H9 (cell line): ENCODE measurements around the gene RIC8A. TPM values are rescaled to one million over a fixed set of nuclear protein-coding genes. Genes with fewer than 3 reads are reported as not detected.

ENCODE experiments used
- DNase-seq: peaks from one replicate; pipeline ENCODE4 v3.0.0-alpha.2; 2017
- H2AFZ ChIP-seq: one replicate; pipeline ENCODE4 v1.6.1; 2013; ENCODE audit warnings: mild to moderate bottlenecking, low read length, control low read depth, moderate library complexity
- H2AK5ac ChIP-seq: 2 replicates; pipeline ENCODE4 v1.6.1; 2013; ENCODE audit warnings: low read length, control low read depth, mixed read lengths; ENCODE audit not compliant: insufficient read length
- H2BK120ac ChIP-seq: one replicate; pipeline ENCODE4 v1.6.1; 2013; ENCODE audit warnings: low read depth, mild to moderate bottlenecking, low read length, control low read depth, inconsistent platforms; ENCODE audit not compliant: poor library complexity, severe bottlenecking
- H2BK12ac ChIP-seq: 2 replicates; pipeline ENCODE4 v1.6.1; 2013; ENCODE audit warnings: low read length, control low read depth, mixed read lengths, low read depth; ENCODE audit not compliant: insufficient read length
- H2BK15ac ChIP-seq: 2 replicates; pipeline ENCODE4 v1.6.1; 2013; ENCODE audit warnings: low read depth, low read length, control low read depth
- H2BK20ac ChIP-seq: one replicate; pipeline ENCODE4 v1.6.1; 2013; ENCODE audit warnings: low read depth, mild to moderate bottlenecking, low read length, control low read depth, inconsistent platforms; ENCODE audit not compliant: poor library complexity, severe bottlenecking
- H2BK5ac ChIP-seq: 2 replicates; pipeline ENCODE4 v1.6.1; 2013; ENCODE audit warnings: low read length, control low read depth, mixed read lengths; ENCODE audit not compliant: insufficient read length
- H3K14ac ChIP-seq: 2 replicates; pipeline ENCODE4 v1.6.1; 2013; ENCODE audit warnings: low read length, control low read depth; ENCODE audit not compliant: insufficient read depth
- H3K18ac ChIP-seq: 2 replicates; pipeline ENCODE4 v1.6.1; 2013; ENCODE audit warnings: low read depth, mild to moderate bottlenecking, mixed read lengths, low read length, control low read depth; ENCODE audit not compliant: insufficient read length
- H3K23ac ChIP-seq: 2 replicates; pipeline ENCODE4 v1.6.1; 2013; ENCODE audit warnings: low read length, control low read depth, mixed read lengths, low read depth; ENCODE audit not compliant: insufficient read length
- H3K23me2 ChIP-seq: 2 replicates; pipeline ENCODE4 v1.6.1; 2013; ENCODE audit warnings: low read depth, mild to moderate bottlenecking, mixed read lengths, low read length, control low read depth; ENCODE audit not compliant: insufficient read length, poor library complexity, severe bottlenecking
- H3K27ac ChIP-seq: 2 replicates; pipeline ENCODE4 v1.5.1; 2013; ENCODE audit warnings: low read length, control low read depth, mixed read lengths, low read depth; ENCODE audit not compliant: insufficient read length
- H3K27me3 ChIP-seq: 2 replicates; pipeline ENCODE4 v1.6.1; 2013; ENCODE audit warnings: low read length, control low read depth, inconsistent platforms; ENCODE audit not compliant: insufficient read depth
- H3K4ac ChIP-seq: 2 replicates; pipeline ENCODE4 v1.6.1; 2013; ENCODE audit warnings: low read depth, mild to moderate bottlenecking, control low read depth, inconsistent platforms, low read length, moderate library complexity
- H3K4me1 ChIP-seq: 2 replicates; pipeline ENCODE4 v1.6.1; 2013; ENCODE audit warnings: low read length, control low read depth, inconsistent platforms; ENCODE audit not compliant: insufficient read depth
- H3K4me2 ChIP-seq: 2 replicates; pipeline ENCODE4 v1.6.1; 2013; ENCODE audit warnings: low read length, control low read depth, mixed read lengths; ENCODE audit not compliant: insufficient read length, insufficient read depth
- H3K56ac ChIP-seq: 2 replicates; pipeline ENCODE4 v1.6.1; 2013; ENCODE audit warnings: low read depth, mild to moderate bottlenecking, mixed read lengths, low read length, control low read depth; ENCODE audit not compliant: insufficient read length
- H3K79me1 ChIP-seq: 2 replicates; pipeline ENCODE4 v1.6.1; 2013; ENCODE audit warnings: low read depth, mild to moderate bottlenecking, moderate library complexity, low read length, control low read depth, inconsistent platforms; ENCODE audit not compliant: insufficient read depth, poor library complexity, severe bottlenecking
- H3K79me2 ChIP-seq: 2 replicates; pipeline ENCODE4 v1.6.1; 2013; ENCODE audit warnings: low read length, control low read depth, inconsistent platforms; ENCODE audit not compliant: insufficient read depth
- H3K9ac ChIP-seq: 2 replicates; pipeline ENCODE4 v1.6.1; 2013; ENCODE audit warnings: low read length, control low read depth, mixed read lengths; ENCODE audit not compliant: insufficient read length; ENCODE audit errors: extremely low read depth
- H3K9me3 ChIP-seq: one replicate; pipeline ENCODE4 v1.6.1; 2013; ENCODE audit warnings: low read depth, low read length, inconsistent platforms; ENCODE audit not compliant: control insufficient read depth
- H3T11ph ChIP-seq: one replicate; pipeline ENCODE4 v1.6.1; 2013; ENCODE audit warnings: mild to moderate bottlenecking, low read length, control low read depth, inconsistent platforms
- H4K20me1 ChIP-seq: one replicate; pipeline ENCODE4 v1.6.1; 2013; ENCODE audit not compliant: control insufficient read depth, insufficient read length, insufficient read depth
- H4K5ac ChIP-seq: 2 replicates; pipeline ENCODE4 v1.6.1; 2013; ENCODE audit warnings: low read depth, mild to moderate bottlenecking, mixed read lengths, low read length, control low read depth; ENCODE audit not compliant: insufficient read length
- H4K8ac ChIP-seq: replicated peaks from 2 replicates; pipeline ENCODE4 v1.6.1; 2013; ENCODE audit warnings: low read length, control low read depth, mixed read lengths, low read depth; ENCODE audit not compliant: insufficient read length
- H4K91ac ChIP-seq: 2 replicates; pipeline ENCODE4 v1.6.1; 2013; ENCODE audit warnings: low read depth, mild to moderate bottlenecking, moderate library complexity, mixed read lengths, low read length, control low read depth; ENCODE audit not compliant: insufficient read length
- H3K27ac Mint-ChIP-seq, 3 experiments: 2 replicates in 2 of 3; 3 replicates in 1 of 3; pipeline ENCODE4 v1.8.0; 2020 to 2021; ENCODE audit warnings: mixed read lengths in 3 of 3, mild to moderate bottlenecking in 1 of 3, moderate library complexity in 1 of 3
- H3K27me3 Mint-ChIP-seq: 2 replicates; pipeline ENCODE4 v1.8.0; 2021; ENCODE audit warnings: low read depth, mild to moderate bottlenecking, moderate library complexity, mixed read lengths
- H3K36me3 Mint-ChIP-seq, 3 experiments: 2 replicates in 2 of 3; 3 replicates in 1 of 3; pipeline ENCODE4 v1.8.0; 2020 to 2021; ENCODE audit warnings: low read depth in 3 of 3, mixed read lengths in 3 of 3; ENCODE audit not compliant: insufficient read depth in 1 of 3
- H3K4me1 Mint-ChIP-seq, 2 experiments: 2 replicates each; pipeline ENCODE4 v1.8.0; 2020; ENCODE audit warnings: mixed read lengths in 2 of 2
- H3K4me3 Mint-ChIP-seq, 2 experiments: 2 replicates in 1 of 2; 3 replicates in 1 of 2; pipeline ENCODE4 v1.8.0; 2020 to 2021; ENCODE audit warnings: mild to moderate bottlenecking in 2 of 2, mixed read lengths in 2 of 2, moderate library complexity in 1 of 2
- H3K9me3 Mint-ChIP-seq, 2 experiments: 2 replicates in 1 of 2; 3 replicates in 1 of 2; pipeline ENCODE4 v1.8.0; 2020; ENCODE audit warnings: mild to moderate bottlenecking in 2 of 2, mixed read lengths in 2 of 2, moderate library complexity in 1 of 2
- WGBS: extraction: QIAGEN DNeasy Blood & Tissue Kit; methylation state at CpG from one replicate; pipeline ENCODE4 v1.1.7; 2013; ENCODE audit warnings: missing lambda C conversion rate, low lambda C conversion rate, mixed read lengths; ENCODE audit not compliant: insufficient read length; ENCODE audit errors: extremely low coverage; 5-methylcytosine and 5-hydroxymethylcytosine counted together
- total RNA-seq: library from RNA; stranded (reverse); gene quantifications from 2 replicates; pipeline ENCODE4 v1.2.1, GENCODE V29; 2021
- TF ChIP-seq, protein P1 (sequence below): fragments of 200-600 bp; sonication (generic); conservative IDR thresholded peaks from 3 replicates; pipeline ENCODE4 v1.8.0; 2021; ENCODE audit warnings: antibody characterized with exemption, mild to moderate bottlenecking

RIC8A gene
- total RNA-seq, 1 experiment from 2014 or later, result 94.9 TPM

DNA sequence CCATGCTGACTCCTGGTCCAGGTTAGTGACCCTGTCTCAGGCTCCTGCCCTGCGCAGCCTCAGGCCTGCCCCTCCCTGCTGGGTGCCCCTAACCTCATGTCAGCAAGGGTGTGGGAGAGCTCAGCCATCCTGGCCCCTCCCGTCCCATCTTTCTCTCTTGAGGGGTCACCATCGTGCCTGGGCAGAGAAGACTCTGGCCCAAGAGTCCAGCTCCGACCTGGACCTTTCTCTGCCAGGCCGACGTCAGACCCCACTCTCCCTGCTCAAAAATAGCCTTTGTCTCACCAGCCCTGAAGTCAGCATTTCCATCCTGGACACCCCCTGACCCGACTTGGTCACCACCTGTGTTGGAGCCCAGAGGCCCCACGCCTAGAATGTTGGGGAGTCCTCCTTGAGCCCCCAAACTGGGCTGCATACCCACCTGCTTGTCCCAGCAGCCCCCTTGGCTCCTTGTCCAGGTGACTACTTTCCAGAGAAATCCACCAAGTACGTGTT lies 9.7 kb upstream of the RIC8A start:
- H3K4ac ChIP-seq, result no peak overlapping the region
- Mint-ChIP-seq H3K27me3 (peaks cover 3% of the 10 kb centered on the region), H3K27ac (no peak overlapping the region), H3K4me1 (no peaks in the 10 kb centered on the region), H3K4me3 (peak overlapping the region in 1 of 2 experiments; percentile 51; a peak in 1 of 5 replicates), H3K9me3 (peaks cover 0 to 6% of the 10 kb centered on the region in 2 experiments; a peak in 4 of 5 replicates), H3K36me3 (peaks cover 0 to 4% (median 2%) of the 10 kb centered on the region in 3 experiments; a peak in 4 of 7 replicates)
- H3K79me1 ChIP-seq, result no peaks in the 10 kb centered on the region
- no peaks in the 10 kb centered on the region for H3K79me2 ChIP-seq
- no peak overlapping the region for H3K18ac ChIP-seq
- no peaks in the 10 kb centered on the region for H3K4me1 ChIP-seq
- WGBS, result no CpG with 5 or more reads among the region's 9 CpGs
- H3K9me3 ChIP-seq, result no peaks in the 10 kb centered on the region
- H4K20me1 ChIP-seq, result no peaks in the 10 kb centered on the region
- H2AFZ ChIP-seq, result no peak overlapping the region
- H3K27me3 ChIP-seq, result no peaks in the 10 kb centered on the region
- H2BK5ac ChIP-seq, result no peak overlapping the region
- no peak for DNase-seq
- no peak overlapping the region for H2BK20ac ChIP-seq
- no peak overlapping the region for H2BK15ac ChIP-seq
- H3K23ac ChIP-seq, result no peak overlapping the region
- no peak overlapping the region for H3K4me2 ChIP-seq
- H3K23me2 ChIP-seq, result no peaks in the 10 kb centered on the region
- TF ChIP-seq, protein P1, sequence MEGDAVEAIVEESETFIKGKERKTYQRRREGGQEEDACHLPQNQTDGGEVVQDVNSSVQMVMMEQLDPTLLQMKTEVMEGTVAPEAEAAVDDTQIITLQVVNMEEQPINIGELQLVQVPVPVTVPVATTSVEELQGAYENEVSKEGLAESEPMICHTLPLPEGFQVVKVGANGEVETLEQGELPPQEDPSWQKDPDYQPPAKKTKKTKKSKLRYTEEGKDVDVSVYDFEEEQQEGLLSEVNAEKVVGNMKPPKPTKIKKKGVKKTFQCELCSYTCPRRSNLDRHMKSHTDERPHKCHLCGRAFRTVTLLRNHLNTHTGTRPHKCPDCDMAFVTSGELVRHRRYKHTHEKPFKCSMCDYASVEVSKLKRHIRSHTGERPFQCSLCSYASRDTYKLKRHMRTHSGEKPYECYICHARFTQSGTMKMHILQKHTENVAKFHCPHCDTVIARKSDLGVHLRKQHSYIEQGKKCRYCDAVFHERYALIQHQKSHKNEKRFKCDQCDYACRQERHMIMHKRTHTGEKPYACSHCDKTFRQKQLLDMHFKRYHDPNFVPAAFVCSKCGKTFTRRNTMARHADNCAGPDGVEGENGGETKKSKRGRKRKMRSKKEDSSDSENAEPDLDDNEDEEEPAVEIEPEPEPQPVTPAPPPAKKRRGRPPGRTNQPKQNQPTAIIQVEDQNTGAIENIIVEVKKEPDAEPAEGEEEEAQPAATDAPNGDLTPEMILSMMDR, result no peak
- no peak overlapping the region for H4K91ac ChIP-seq
- H3K14ac ChIP-seq, result no peak overlapping the region
- no peak overlapping the region for H3K56ac ChIP-seq
- no peak overlapping the region for H2BK120ac ChIP-seq
- H2AK5ac ChIP-seq, result no peak overlapping the region
- no peak overlapping the region for H3T11ph ChIP-seq
- H4K5ac ChIP-seq, result no peak overlapping the region
- H2BK12ac ChIP-seq, result no peak overlapping the region
- no peak overlapping the region for H3K27ac ChIP-seq
- no peak overlapping the region for H4K8ac ChIP-seq
- no peak overlapping the region for H3K9ac ChIP-seq
